ENCODE data around the gene PATL2. TPM values are rescaled to one million over a fixed set of nuclear protein-coding genes. Genes with fewer than 3 reads are reported as not detected.

Gene PATL2
- total RNA-seq, 2 experiments from 2014 or later: 4.8 to 8.8 TPM

GRCh38 chr15:44697014-44697413, 14.1 kb downstream of the PATL2 start:
- intact Hi-C loops (cut with micrococcal nuclease; ENCODE audit: unreplicated experiment): no loop called here
- no peak overlapping the region for H3K27ac ChIP-seq (ENCODE audit: low read depth, low read length, poor library complexity, severe bottlenecking)

GRCh38 chr15:44695294-44695693, 15.8 kb downstream of the PATL2 start:
- Histone ChIP-seq H2AFZ (ENCODE audit: low read length) (no peak overlapping the region), H3K36me3 (ENCODE audit: insufficient read depth, low read length) (no peaks in the 10 kb centered on the region), H3K27ac (ENCODE audit: low read depth, low read length, poor library complexity, severe bottlenecking) (no peak overlapping the region), H3K9me2 (ENCODE audit: insufficient read depth, low read length) (no peaks in the 10 kb centered on the region), H4K20me1 (ENCODE audit: insufficient read depth, low read length) (no peaks in the 10 kb centered on the region), H3K4me3 (ENCODE audit: low read depth, low read length, poor library complexity, severe bottlenecking) (no peak overlapping the region), H3K9me3 (ENCODE audit: low read length) (no peaks in the 10 kb centered on the region), H3K4me1 (ENCODE audit: insufficient read depth, low read length, poor library complexity, severe bottlenecking) (no peaks in the 10 kb centered on the region), H3K4me2 (ENCODE audit: low read length) (no peak overlapping the region), H3K79me2 (ENCODE audit: insufficient read depth, low read depth, low read length) (no peaks in the 10 kb centered on the region)
- TF ChIP-seq CTCF (conservative IDR thresholded peaks at IDR 0.05; ENCODE audit: low read length) (no peak), EZH2phosphoT487 (IDR thresholded peaks at IDR 0.05; ENCODE audit: borderline replicate concordance, low read depth, low read length) (no peak)
- intact Hi-C loops (cut with micrococcal nuclease; ENCODE audit: unreplicated experiment): no loop called here
- no TSS peak for BruUV-seq (replicated peaks)
- ChIA-PET POLR2A (interaction anchor here (1.0 to 2.0 kb wide), 3 partner anchors 11 to 41 kb away, joined by 4 to 11 read pairs (median 5); partner anchors contain the start of gene TRIM69), CTCF (ENCODE audit: unreplicated experiment) (no interaction called here)
- DNase-seq (ENCODE audit: low spot score): no peak

More at GRCh38 chr15:44697014-44697413, 14.1 kb downstream of the PATL2 start:
- ChIA-PET POLR2A (no interaction called here), CTCF (ENCODE audit: unreplicated experiment) (no interaction called here)
- Histone ChIP-seq H3K4me3 (ENCODE audit: low read depth, low read length, poor library complexity, severe bottlenecking) (no peak overlapping the region), H3K9me2 (ENCODE audit: insufficient read depth, low read length) (no peaks in the 10 kb centered on the region), H2AFZ (ENCODE audit: low read length) (no peak overlapping the region), H4K20me1 (ENCODE audit: insufficient read depth, low read length) (no peaks in the 10 kb centered on the region), H3K9me3 (ENCODE audit: low read length) (0 out of 2 replicates have a peak, but pooled peaks cover 5% of the 10 kb centered on the region), H3K36me3 (ENCODE audit: insufficient read depth, low read length) (no peaks in the 10 kb centered on the region), H3K79me2 (ENCODE audit: insufficient read depth, low read depth, low read length) (no peaks in the 10 kb centered on the region), H3K4me1 (ENCODE audit: insufficient read depth, low read length, poor library complexity, severe bottlenecking) (no peaks in the 10 kb centered on the region), H3K4me2 (ENCODE audit: low read length) (no peak overlapping the region)
- no peak for DNase-seq (ENCODE audit: low spot score)
- BruUV-seq (replicated peaks): no TSS peak
- TF ChIP-seq CTCF (conservative IDR thresholded peaks at IDR 0.05; ENCODE audit: low read length) (no peak), EZH2phosphoT487 (IDR thresholded peaks at IDR 0.05; ENCODE audit: borderline replicate concordance, low read depth, low read length) (no peak)

- Histone ChIP-seq H3K27ac (ENCODE audit: low read depth, low read length, poor library complexity, severe bottlenecking) (no peak overlapping the region), H3K4me1 (ENCODE audit: insufficient read depth, low read length, poor library complexity, severe bottlenecking) (no peaks in the 10 kb centered on the region), H4K20me1 (ENCODE audit: insufficient read depth, low read length) (no peaks in the 10 kb centered on the region), H2AFZ (ENCODE audit: low read length) (no peak overlapping the region), H3K4me2 (ENCODE audit: low read length) (no peak overlapping the region), H3K79me2 (ENCODE audit: insufficient read depth, low read depth, low read length) (no peaks in the 10 kb centered on the region), H3K36me3 (ENCODE audit: insufficient read depth, low read length) (no peaks in the 10 kb centered on the region), H3K9me2 (ENCODE audit: insufficient read depth, low read length) (no peaks in the 10 kb centered on the region), H3K4me3 (ENCODE audit: low read depth, low read length, poor library complexity, severe bottlenecking) (no peak overlapping the region), H3K9me3 (ENCODE audit: low read length) (no peaks in the 10 kb centered on the region)
- BruUV-seq (replicated peaks): no TSS peak
- no peak for DNase-seq (ENCODE audit: low spot score)
- intact Hi-C loops (cut with micrococcal nuclease; ENCODE audit: unreplicated experiment): no loop called here
- TF ChIP-seq EZH2phosphoT487 (IDR thresholded peaks at IDR 0.05; ENCODE audit: borderline replicate concordance, low read depth, low read length): no peak
- no peak for TF ChIP-seq CTCF (conservative IDR thresholded peaks at IDR 0.05; ENCODE audit: low read length)
- ChIA-PET CTCF (ENCODE audit: unreplicated experiment) (no interaction called here), POLR2A (interaction anchor here (2.0 kb wide), 1 partner anchor 10 kb away, joined by 11 read pairs; no protein-coding TSS in a partner anchor)
These were observed 16.7 kb downstream of the PATL2 start for GRCh38 chr15:44694416-44694815.

Data from OCI-LY7 (cell line).